Measurements from ENCODE around the gene GOLGB1.
"Not testable (repeated sequence)": the region's sequence is repeated elsewhere in the genome, so short reads cannot be mapped to it uniquely, and the experiment has no call there.

Gene GOLGB1

GRCh38 chr3:121749276-121750086, at the start of gene GOLGB1:
TSS of gene GOLGB1 (minus strand) at chr3:121749741. CDS start at chr3:121730971, 18,770 bp downstream.
- DNase-seq, result peak; percentile 91

DNA sequence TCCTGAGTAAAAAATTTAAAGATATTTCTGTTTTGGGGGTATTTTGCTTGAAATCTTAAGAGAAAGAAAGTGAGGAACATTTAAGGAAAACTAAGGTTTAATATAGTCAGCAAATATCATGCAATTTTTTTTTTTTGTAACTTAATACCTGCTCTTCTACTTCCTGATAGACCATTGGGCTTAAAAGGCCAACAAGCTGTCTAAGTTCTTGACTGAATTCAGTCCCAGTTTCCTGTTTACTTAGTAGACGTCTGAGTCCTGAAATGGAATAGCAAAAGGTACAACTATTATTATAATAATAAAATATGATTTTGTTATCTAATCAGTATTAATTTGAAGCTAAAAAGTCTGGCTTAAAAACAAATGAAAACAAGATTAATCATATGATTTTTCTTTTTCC, 47.4 kb upstream of the GOLGB1 start:
- DNase-seq, result no peak

GRCh38 chr3:121794264-121794983, 44.9 kb upstream of the GOLGB1 start:
- DNase-seq, result no peak

DNA sequence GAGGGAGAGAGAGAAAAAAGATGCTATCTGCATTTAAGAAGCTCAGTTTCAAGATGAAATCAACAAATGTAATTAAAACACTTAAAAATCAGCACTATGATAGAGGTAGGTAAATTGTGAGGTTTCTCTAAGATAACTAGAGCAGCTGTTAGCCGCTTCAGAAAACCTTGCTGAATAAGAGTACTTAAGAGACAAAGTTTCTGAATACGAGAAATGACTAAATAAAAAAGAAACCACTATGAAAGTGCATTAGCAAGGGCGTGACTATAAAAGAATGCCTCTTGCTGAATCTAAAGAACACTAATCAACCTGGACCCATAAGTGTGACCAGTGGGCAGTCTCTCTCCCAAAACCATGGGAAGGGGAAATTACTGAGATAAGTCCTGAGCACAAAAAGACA, 43.5 kb upstream of the GOLGB1 start:
- no peak for DNase-seq

GRCh38 chr3:121786485-121786884, 36.9 kb upstream of the GOLGB1 start:
- no peak for DNase-seq

- DNase-seq, result not testable (repeated sequence)
Measured at GRCh38 chr3:121782784-121783183, 33.2 kb upstream of the GOLGB1 start.

- no peak for DNase-seq
Measured at GRCh38 chr3:121781611-121782010, 32.1 kb upstream of the GOLGB1 start.

DNA sequence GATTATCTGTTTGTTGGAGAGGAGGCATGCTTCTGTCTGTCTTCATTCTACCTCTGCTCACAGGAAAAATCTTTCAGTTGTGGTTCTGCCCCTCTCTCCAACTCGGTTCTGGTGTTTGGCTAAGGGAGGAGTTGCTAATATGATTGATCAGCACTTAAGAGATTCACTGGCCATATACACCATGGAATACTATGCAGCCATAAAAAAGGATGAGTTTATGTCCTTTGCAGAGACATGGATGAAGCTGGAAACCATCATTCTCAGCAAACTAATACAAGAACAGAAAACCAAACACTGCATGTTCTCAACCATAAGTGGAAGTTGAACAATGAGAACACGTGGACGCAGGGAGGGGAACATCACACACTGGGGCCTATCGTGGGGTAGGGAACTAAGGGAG, 25.6 kb upstream of the GOLGB1 start:
- DNase-seq, result not testable (repeated sequence)

DNA sequence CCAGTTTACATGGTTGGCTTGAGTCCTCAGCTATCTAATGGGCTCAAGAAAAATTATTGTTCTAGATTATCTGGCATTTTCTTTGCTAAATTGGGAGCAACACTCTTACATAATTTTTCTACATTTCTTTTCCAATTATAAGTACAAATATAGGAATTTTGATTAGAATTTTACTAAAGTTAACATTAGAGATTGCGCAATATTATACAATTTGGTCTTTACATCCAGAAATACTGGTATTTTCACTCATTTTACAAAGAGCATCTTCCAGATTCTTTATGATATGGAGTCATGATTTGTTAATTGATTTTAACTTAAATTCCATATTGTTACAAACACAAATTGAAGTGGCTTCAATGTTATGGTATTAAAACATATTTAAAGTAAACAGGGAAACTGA, 19.7 kb upstream of the GOLGB1 start:
- DNase-seq, result no peak

DNA sequence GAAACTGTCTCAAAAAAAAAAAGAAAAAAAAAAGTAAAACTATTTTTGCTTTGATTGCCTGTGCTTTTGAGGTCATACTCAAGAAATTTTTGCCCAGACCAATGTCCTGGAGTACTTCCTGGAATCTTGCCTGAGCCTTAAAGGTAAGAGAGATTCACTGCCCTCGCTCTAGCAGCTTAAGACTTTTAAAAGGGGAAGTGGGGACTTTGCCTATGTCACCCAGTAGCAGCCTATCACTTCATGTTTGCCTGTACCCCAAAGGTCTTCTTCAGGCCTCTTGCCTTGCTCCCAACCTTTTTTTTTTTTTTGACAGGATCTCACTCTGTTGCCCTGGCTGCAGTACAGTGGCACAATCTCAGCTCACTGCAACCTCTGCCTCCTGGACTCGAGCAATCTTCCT, 18.9 kb upstream of the GOLGB1 start:
- DNase-seq, result no peak

DNA sequence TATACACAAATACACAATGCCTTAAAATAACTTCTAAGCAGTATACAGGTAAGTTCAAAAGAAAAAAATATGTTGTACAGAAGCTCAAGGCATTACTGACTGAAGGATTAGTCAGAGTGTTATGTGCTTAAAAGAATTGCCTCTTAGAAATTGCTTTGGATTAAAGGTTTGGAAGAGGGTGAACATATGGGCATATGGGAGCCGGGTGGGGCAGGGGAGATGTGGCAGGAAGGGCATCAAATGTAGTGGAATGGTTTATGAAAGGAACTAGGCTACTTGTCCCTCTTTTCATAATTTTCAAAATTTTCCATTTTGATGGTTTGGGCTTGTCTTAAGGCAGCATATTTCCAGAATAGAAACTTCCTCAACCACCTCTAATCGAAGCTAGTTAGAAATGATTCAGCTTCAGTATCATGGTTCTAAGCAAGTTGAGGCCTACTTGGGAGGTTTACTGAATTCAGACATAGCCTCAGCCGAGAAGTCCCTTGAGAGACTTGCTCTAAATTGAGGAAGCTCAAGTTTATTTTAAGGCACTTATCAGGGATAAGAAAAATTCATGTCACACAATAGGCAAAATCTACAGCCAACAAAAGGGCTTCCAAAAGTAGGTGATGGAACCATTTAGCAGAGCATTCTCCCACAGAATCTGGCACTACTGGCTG, 10.1 kb upstream of the GOLGB1 start:
- no peak for DNase-seq

GRCh38 chr3:121758727-121759450, 9.3 kb upstream of the GOLGB1 start:
- DNase-seq, result no peak

DNA sequence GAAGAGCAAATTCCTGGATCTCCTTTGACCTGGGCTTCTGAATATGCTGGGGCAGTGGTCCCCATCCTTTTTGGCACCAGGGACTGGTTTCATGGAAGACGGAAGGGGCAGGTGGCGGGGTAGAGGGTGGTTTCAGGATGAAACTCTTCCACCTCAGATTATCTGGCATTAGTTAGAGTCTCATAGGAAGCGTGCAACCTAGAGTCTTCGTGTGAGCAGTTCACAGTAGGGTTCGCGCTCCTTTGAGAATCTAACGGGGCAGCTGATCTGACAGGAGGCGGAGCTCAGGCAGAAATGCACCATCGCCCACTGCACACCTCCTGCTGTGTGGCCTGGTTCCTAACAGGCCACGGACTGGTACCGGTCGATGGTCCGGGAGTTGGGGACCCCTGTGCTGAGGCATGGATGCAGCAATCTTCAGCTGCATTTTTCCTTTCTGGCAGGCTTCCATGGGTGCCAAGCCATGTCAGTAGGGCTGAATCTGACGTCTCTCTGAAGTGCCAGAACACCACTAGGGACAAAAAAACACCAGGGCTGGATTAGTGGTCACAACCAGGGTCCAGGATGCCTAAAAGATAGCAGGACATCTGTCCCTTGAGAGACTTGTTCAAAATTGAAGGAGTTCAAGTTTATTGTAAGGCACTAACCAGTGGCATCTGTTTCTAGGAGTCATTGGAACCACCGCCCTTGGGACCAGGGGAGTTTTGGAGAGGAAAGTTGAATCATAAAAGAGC, 8.4 kb upstream of the GOLGB1 start:
- no peak for DNase-seq

- no peak for DNase-seq
Measured at GRCh38 chr3:121757087-121757811, 7.7 kb upstream of the GOLGB1 start.

GRCh38 chr3:121752772-121753171, 3.2 kb upstream of the GOLGB1 start:
- DNase-seq, result no peak

GRCh38 chr3:121752261-121752660, 2.7 kb upstream of the GOLGB1 start:
- no peak for DNase-seq

DNA sequence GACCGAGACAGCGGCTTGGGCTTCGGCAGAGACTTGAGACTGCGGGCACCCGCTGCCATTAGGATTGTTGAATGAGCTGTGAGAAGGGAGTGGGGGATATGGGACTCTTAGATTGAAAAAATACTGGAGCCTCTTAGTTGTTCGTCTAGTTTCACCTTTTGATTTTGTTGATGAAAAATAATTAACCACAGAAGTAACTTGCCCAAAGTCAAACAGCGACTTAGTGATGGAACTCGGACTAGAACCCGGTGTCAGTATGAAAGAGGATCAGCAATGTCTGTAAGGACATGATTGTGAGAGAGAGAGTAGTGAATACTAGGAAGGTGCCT, 510 bp upstream of the GOLGB1 start:
- DNase-seq, result no peak

GRCh38 chr3:121748680-121749275, 763 bp downstream of the GOLGB1 start:
- no peak for DNase-seq

DNA sequence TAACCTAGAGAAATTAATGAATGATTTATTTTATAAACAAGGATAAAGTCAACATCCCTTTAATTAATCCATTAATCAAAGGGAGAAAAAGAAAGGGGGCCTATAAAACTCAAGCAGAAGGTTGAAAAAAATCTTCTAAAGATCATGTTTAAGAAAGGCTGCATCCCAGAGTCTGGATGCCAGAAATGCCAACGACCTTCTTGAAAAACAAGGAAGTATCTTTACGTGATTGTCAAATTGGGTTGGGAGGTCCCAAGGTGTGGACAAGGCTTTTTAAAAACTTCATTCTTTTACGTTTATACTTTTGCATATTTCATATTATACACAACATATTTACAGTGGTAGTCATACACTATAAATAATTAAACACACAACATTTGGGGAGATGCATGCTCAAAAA, 1.6 kb downstream of the GOLGB1 start:
- DNase-seq, result no peak

DNA sequence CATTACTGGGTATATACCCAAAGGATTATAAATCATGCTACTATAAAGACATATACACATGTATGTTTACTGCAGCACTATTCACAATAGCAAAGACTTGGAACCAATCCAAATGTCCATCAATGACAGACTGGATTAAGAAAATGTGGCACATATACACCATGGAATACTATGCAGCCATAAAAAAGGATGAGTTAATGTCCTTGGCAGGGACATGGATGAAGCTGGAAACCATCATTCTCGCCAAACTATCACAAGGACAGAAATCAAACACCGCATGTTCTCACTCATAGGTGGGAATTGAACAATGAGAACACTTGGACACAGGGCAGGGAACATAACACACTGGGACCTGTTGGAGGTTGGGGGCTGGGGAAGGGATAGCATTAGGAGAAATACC, 6.4 kb downstream of the GOLGB1 start:
- DNase-seq, result not testable (repeated sequence)

GRCh38 chr3:121740896-121741295, 8.6 kb downstream of the GOLGB1 start:
- DNase-seq, result no peak
